Body of pancreas (tissue), 4 donors: ENCODE measurements around the gene SMURF2.

Experiments
- CTCF ChIP-seq, 7 experiments: fragments of 450-650 bp in 4 of 7; fragments of 200-600 bp in 3 of 7; sonication (generic) in 3 of 7; IDR thresholded peaks; one replicate each; pipeline ENCODE4 v1.5.1; 2016 to 2019; ENCODE audit warnings: antibody characterized with exemption in 7 of 7
- POLR2A ChIP-seq, 3 donors: fragments of 450-650 bp; IDR thresholded peaks; one replicate each; pipeline ENCODE4 v1.6.1; 2016; ENCODE audit warnings: antibody characterized with exemption in 3 of 3, mild to moderate bottlenecking in 2 of 3

GRCh38 chr17:64692187-64692586 is 30.1 kb upstream of the SMURF2 start:
- no peak for TF ChIP-seq CTCF (IDR thresholded peaks at IDR 0.05)
- TF ChIP-seq POLR2A (IDR thresholded peaks at IDR 0.05), result no peak
